GM19328 (cell line): ENCODE measurements around the gene KRTAP5-11.
"Not testable (repeated sequence)": the region's sequence is repeated elsewhere in the genome, so short reads cannot be mapped to it uniquely, and the experiment has no call there.

Source experiments
- ATAC-seq: cut with Tn5 transposase; IDR thresholded peaks from one replicate; pipeline ENCODE4 v1.9.1; 2021; ENCODE audit warnings: mild to moderate bottlenecking, moderate library complexity; ENCODE audit not compliant: unreplicated experiment

KRTAP5-11 gene

GRCh38 chr11:71582969-71583368 lies 294 bp upstream of the KRTAP5-11 start:
- ATAC-seq: not testable (repeated sequence)

DNA sequence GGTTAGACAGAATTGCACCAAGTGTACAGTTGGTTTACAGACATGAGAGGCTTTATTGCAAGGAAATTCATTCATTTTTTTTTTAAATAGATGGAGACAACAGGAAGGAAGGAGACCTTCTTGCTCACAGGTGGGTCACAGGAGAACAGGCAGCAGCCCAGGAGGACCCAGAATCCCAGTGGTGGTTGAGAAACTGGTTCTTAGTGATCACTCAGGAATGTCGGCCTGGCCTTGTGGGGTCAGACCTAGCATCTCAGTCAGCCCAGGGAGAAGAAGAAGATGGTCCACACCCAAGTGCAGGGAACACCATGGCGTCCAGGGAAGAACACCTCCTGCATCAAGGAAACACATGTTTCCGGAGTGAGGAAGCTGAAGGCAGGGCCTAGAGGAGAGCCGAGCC lies 849 bp downstream of the KRTAP5-11 start:
- ATAC-seq: no peak

GRCh38 chr11:71580057-71581003 lies 2.3 kb downstream of the KRTAP5-11 start:
- no peak for ATAC-seq

DNA sequence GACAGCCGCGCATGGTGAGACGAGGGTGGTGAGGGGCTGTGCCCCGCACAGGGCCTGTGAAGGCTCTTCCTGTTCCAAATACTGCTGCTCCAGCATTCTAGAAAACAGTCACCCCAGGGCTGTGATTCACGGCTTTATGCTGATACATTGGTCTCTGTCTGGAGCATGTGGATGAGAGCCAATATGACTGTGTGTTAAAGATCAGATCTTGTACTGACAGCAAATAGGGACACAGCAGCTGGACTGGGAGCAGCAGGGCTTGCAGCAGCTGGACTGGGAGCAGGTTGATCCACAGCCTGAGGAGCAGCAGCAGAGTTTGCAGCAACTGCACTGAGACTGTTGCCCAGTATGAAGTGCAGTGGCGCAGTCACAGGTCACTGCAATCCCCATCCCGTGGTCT lies 3.2 kb downstream of the KRTAP5-11 start:
- ATAC-seq: not testable (repeated sequence)

DNA sequence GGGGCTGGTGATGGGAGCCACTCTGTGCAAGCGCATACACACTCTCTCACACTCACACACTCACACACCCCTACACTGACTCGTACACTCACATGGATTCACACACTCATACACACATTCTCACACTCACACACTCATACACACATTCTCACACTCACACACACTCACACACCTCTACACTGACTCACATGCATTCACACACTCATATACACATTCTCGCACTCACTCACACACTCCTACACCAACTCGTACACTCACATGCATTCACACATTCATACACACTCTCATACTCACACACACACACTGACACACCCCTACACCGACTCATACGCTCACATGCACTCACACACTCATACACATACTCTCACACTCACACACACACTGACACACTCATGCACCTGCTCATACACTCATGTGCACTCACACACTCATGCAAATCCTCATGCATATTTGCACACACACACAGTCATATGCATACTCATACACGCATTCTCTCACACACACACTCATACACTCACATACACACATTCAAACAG lies 5.1 kb downstream of the KRTAP5-11 start:
- ATAC-seq: no peak

GRCh38 chr11:71576688-71577465 lies 5.8 kb downstream of the KRTAP5-11 start:
- not testable (repeated sequence) for ATAC-seq

DNA sequence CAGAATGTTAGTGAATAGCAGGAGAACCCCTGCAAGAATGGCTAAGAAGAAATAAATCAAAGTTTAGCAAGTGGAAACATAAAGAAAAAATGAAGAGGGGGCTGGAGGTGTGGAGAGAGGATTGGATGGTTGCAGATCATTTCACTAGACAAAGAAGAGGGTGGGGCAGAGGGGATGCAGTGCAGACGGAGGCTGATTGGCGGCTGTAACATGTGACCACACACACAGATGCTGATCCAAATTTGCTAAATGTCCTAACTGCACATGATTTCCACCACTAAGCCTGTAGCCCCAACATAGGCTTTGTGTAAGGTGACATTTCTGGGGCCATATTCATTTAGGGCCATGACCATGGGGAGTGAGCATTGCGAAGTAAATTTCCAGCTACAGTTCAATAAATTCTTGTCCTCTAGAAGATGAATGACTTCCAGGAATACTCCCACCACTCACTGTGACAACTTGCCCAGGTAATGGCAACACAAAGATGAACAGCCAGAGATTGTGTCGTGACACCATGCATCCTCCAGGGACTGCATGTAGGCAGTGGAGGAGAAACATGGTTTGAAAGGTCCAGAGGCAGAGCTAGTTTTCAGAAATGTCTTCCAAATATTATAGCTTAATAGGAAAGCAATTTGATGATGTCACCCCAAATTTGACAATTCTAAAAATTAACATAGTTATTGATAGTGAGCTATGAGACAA lies 6.8 kb downstream of the KRTAP5-11 start:
- no peak for ATAC-seq

GRCh38 chr11:71574418-71574817 lies 8.3 kb downstream of the KRTAP5-11 start:
- ATAC-seq: no peak

DNA sequence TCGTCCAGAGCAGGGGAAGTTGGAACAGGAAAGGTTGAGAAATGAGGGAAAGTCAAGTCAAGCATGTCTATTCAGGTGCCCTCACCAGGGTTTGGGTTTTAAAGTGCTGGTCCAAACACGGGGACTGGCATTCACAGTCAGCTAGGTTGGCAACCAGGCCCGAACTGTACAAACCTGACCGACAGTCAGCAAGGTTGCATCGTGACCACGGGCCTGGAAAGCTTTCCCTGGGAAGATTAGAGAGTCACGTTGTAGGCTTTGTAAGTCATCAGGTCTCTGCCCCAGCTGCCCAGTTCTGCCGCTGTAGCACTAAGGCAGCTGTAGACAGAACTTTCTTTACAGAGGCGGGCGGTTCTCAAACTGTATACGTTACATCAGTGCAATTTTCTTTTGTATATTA lies 9.9 kb downstream of the KRTAP5-11 start:
- no peak for ATAC-seq

GRCh38 chr11:71571101-71571850 lies 11.4 kb downstream of the KRTAP5-11 start:
- not testable (repeated sequence) for ATAC-seq

- ATAC-seq: no peak
Observed at GRCh38 chr11:71568704-71569349, 13.8 kb downstream of the KRTAP5-11 start.

DNA sequence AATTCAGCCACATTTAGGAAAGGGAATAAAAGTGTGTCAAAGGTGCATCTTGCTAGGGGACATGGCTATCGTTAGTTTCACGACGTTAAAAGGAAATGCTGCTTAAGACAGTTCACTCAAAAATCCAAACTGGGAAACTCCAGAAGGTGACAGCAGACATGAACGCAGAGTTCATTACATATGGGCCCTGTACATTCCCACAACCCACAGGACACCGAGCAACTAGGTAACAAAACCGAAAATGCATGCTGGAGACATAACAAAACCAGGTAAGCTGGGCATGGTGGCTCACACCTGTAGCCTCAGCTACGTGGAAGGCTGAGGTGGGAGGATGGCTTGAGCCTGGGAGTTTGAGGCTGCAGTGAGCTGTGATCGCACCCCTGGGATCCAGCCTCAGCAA lies 15.0 kb downstream of the KRTAP5-11 start:
- ATAC-seq: not testable (repeated sequence)

DNA sequence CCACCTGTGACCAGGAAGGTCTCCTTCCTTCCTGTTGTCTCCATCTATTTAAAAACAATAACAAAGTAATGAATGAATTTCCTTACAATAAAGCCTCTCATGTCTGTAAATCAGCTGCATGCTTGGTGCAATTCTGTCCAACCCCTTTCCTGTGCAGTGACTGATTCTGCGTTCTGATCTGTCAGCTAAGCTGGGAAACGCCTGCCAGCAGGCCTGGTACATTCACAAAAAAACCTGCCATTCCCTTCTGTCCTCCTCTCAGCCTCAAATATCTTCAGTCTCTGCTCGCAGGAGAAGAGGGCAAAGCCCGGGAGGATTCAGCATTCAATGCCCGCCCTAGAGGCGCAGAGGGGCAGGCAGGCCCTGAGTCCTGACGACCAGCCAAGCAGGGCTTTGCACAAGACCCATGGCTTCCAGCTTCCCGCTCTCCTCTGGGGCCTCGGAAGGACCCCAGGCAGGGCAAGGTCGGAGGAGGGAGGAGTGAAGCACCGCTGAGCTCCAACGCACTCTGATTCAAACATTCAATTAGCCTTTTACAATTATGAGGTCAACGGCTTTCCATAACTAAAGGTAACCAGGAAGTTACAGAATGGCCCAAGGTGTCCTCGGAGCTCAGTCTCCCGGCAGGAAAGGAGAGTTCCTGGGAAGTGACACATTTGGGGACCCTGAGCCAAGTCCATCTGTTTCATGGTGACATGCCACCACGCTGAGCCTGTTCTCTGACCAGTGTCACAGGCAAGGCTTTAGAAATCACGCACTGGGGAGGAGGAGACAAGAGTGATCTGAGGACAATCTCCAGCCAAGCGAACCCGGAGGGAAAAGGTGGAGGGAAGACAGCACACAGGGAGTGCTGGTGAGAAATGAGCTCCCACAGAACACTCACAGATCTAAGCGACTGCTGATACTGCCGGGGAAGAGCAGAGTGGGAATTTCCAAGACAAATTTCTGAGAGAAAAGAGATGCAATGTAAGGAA lies 15.8 kb downstream of the KRTAP5-11 start:
- ATAC-seq: not testable (repeated sequence)

- no peak for ATAC-seq
Observed at GRCh38 chr11:71566081-71566620, 16.5 kb downstream of the KRTAP5-11 start.

DNA sequence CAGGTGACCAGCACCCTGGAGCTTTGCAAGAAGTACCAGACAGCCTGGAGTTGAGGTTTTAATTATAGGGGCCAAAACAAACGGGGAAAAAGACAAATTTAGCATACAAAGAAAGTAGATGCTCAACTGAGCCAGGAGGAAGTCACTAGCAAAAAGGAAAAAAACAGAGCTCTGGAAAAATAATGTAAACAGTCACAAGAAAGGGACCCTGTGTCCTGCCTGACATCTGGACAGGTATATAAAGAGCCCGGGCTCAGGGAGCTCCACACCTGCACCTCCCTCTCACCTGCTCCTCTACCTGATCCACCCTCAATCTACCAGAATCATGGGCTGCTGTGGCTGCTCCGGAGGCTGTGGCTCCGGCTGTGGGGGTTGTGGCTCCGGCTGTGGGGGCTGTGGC lies 17.4 kb downstream of the KRTAP5-11 start, which contains the start of gene KRTAP5-10:
TSS of gene KRTAP5-10 (plus strand) at position 301 of the 400 bp plus-strand sequence. CDS start at position 326, 25 bp downstream.
- ATAC-seq: no peak

- no peak for ATAC-seq
Observed at GRCh38 chr11:71564430-71564829, 18.2 kb downstream of the KRTAP5-11 start.

GRCh38 chr11:71563406-71563805 lies 19.3 kb downstream of the KRTAP5-11 start:
- no peak for ATAC-seq

- ATAC-seq: no peak
Observed at GRCh38 chr11:71562120-71562519, 20.6 kb downstream of the KRTAP5-11 start.
